ENCODE measurements around the gene ADAP1. TPM values are rescaled to one million over a fixed set of nuclear protein-coding genes. Genes with fewer than 3 reads are reported as not detected.

Gene ADAP1
- total and polyA plus RNA-seq, 2 of the 8 experiments (the other 6 are each of a cell fraction or from before 2014, with no cell fraction given) = 5.8 to 6.1 TPM

GRCh38 chr7:916291-916941 lies 38.1 kb downstream of the ADAP1 start:
- H2BK12ac ChIP-seq (ENCODE audit: low read depth, low read length) = no peak overlapping the region
- H3K23me2 ChIP-seq (ENCODE audit: low read depth, low read length) = no peaks in the 10 kb centered on the region
- no peak overlapping the region for H3K9ac ChIP-seq (replicated peaks in 1 of 4; ENCODE audit: extremely low read depth in 1 of 4, low read depth in 3 of 4, low read length in 3 of 4)
- H3K79me2 ChIP-seq (ENCODE audit: control insufficient read depth in 1 of 2, insufficient read depth in 2 of 2, low read length in 2 of 2) = no peaks in the 10 kb centered on the region
- H2BK15ac ChIP-seq (ENCODE audit: low read length) = no peak overlapping the region
- no peaks in the 10 kb centered on the region for H4K20me1 ChIP-seq (replicated peaks in 1 of 2; ENCODE audit: control insufficient read depth in 1 of 2, insufficient read depth in 2 of 2, low read length in 2 of 2)
- no peak overlapping the region for H4K5ac ChIP-seq (ENCODE audit: insufficient read length, low read depth, low read length)
- H4K91ac ChIP-seq (replicated peaks; ENCODE audit: insufficient read length, low read length) = no peak overlapping the region
- FAIRE-seq = no peak
- no peaks in the 10 kb centered on the region for H3K36me3 ChIP-seq (ENCODE audit: control insufficient read depth in 2 of 4, insufficient read depth in 4 of 4, low read length in 3 of 4)
- no peaks in the 10 kb centered on the region for H3K79me1 ChIP-seq (ENCODE audit: low read depth, low read length)
- no peak overlapping the region for H3K23ac ChIP-seq (ENCODE audit: insufficient read length)
- DNase-seq (ENCODE audit: low read depth in 1 of 2, low spot score in 2 of 2) = no peak
- no peak overlapping the region for H4K8ac ChIP-seq (ENCODE audit: extremely low read depth, insufficient read depth, low read length)
- H3K18ac ChIP-seq (ENCODE audit: extremely low read depth, low read length) = no peak overlapping the region
- H3K56ac ChIP-seq (replicated peaks; ENCODE audit: insufficient read length, low read depth, low read length) = no peak overlapping the region
- no peak overlapping the region for H2AK5ac ChIP-seq (ENCODE audit: low read depth, low read length)
- no peak overlapping the region for H3K4me2 ChIP-seq (ENCODE audit: insufficient read depth in 1 of 2, low read depth in 2 of 2, low read length in 2 of 2)
- no peak overlapping the region for H3K4me3 ChIP-seq (ENCODE audit: extremely low read depth in 1 of 4, insufficient read depth in 2 of 4, low read depth in 3 of 4, low read length in 4 of 4)
- no peak overlapping the region for H3K4ac ChIP-seq (replicated peaks; ENCODE audit: insufficient read length, low read depth, low read length)
- H2BK5ac ChIP-seq (ENCODE audit: low read depth, low read length) = no peak overlapping the region
- H3K4me1 ChIP-seq (replicated peaks in 1 of 4; ENCODE audit: control insufficient read depth in 3 of 4, insufficient read depth in 4 of 4, low read length in 3 of 4) = no peaks in the 10 kb centered on the region; a peak in 1 of 7 replicates
- CTCF ChIA-PET (ENCODE audit: partially characterized antibody) = no interaction called here
- H3K27ac ChIP-seq (ENCODE audit: low read depth, low read length) = no peak overlapping the region
- no peak overlapping the region for H2BK120ac ChIP-seq (replicated peaks; ENCODE audit: low read depth, low read length)
- H2BK20ac ChIP-seq (ENCODE audit: low read length) = no peak overlapping the region
- no peak overlapping the region for H2AFZ ChIP-seq (ENCODE audit: low read length)
- H3K9me3 ChIP-seq (ENCODE audit: insufficient read depth in 2 of 2, low read depth in 1 of 2, low read length in 1 of 2) = no peaks in the 10 kb centered on the region
- 85% methylated on average over 13 of the region's 17 CpGs; no CpG with 5 or more reads in 1 of the 2 experiments for WGBS, 2 experiments (ENCODE audit: extremely low coverage in 1 of 2, insufficient coverage in 1 of 2, insufficient read length in 1 of 2, insufficient replicate concordance in 2 of 2, low coverage in 1 of 2, low lambda C conversion rate in 2 of 2, missing lambda C conversion rate in 1 of 2)
- no peaks in the 10 kb centered on the region for H3K27me3 ChIP-seq (replicated peaks in 1 of 4; ENCODE audit: control insufficient read depth in 3 of 4, extremely low read depth in 1 of 4, insufficient read depth in 3 of 4, low read length in 3 of 4)
- no peak overlapping the region for H3K14ac ChIP-seq (ENCODE audit: insufficient read length)
- POLR2A ChIA-PET (ENCODE audit: partially characterized antibody) = no interaction called here
- TF ChIP-seq CEBPB (IDR thresholded peaks at IDR 0.05; ENCODE audit: low read depth, low read length) = no peak
- TF ChIP-seq BRCA1 (IDR thresholded peaks at IDR 0.05; ENCODE audit: low read depth, low read length) = no peak
- no peak for TF ChIP-seq YY1 (IDR thresholded peaks at IDR 0.05; ENCODE audit: low read depth, low read length)
- no peak for TF ChIP-seq EGR1 (IDR thresholded peaks at IDR 0.05; ENCODE audit: borderline replicate concordance, low read depth, low read length)
- TF ChIP-seq EZH2 (IDR thresholded peaks at IDR 0.05; ENCODE audit: low read depth, low read length, severe bottlenecking) = no peak
- TF ChIP-seq MAX (IDR thresholded peaks at IDR 0.05) = no peak
- no peak for TF ChIP-seq HDAC2 (IDR thresholded peaks at IDR 0.05; ENCODE audit: borderline replicate concordance in 1 of 2, low read depth in 2 of 2, low read length in 2 of 2)
- TF ChIP-seq POLR2A (IDR thresholded peaks at IDR 0.05; ENCODE audit: control extremely low read depth in 1 of 2, low read depth in 2 of 2, low read length in 2 of 2) = no peak
- TF ChIP-seq SP1 (IDR thresholded peaks at IDR 0.05; ENCODE audit: low read depth, low read length) = no peak
- no peak for TF ChIP-seq KDM1A (IDR thresholded peaks at IDR 0.05; ENCODE audit: borderline replicate concordance, low read length)
- TF ChIP-seq RBBP5 (IDR thresholded peaks at IDR 0.05; ENCODE audit: borderline replicate concordance, low read depth, low read length) = no peak
- TF ChIP-seq TCF12 (IDR thresholded peaks at IDR 0.05; ENCODE audit: low read depth, low read length) = no peak
- no peak for TF ChIP-seq EP300 (IDR thresholded peaks at IDR 0.05; ENCODE audit: borderline replicate concordance in 1 of 2, low read depth in 2 of 2, low read length in 2 of 2)
